COLO668 (cell line): ENCODE results near the gene ST6GALNAC6.
A peak's percentile ranks its signal among the peaks of the same experiment; 100 is the strongest.
"Not testable (repeated sequence)": the region's sequence is repeated elsewhere in the genome, so short reads cannot be mapped to it uniquely, and the experiment has no call there.

ENCODE experiments used
- DNase-seq: peaks from one replicate; lab custom pipeline; 2025; ENCODE audit not compliant: unreplicated experiment; lab: John Stamatoyannopoulos, UW

Gene ST6GALNAC6

GRCh38 chr9:127838375-127839078 lies 60.9 kb downstream of the ST6GALNAC6 start:
- no peak for DNase-seq

DNA sequence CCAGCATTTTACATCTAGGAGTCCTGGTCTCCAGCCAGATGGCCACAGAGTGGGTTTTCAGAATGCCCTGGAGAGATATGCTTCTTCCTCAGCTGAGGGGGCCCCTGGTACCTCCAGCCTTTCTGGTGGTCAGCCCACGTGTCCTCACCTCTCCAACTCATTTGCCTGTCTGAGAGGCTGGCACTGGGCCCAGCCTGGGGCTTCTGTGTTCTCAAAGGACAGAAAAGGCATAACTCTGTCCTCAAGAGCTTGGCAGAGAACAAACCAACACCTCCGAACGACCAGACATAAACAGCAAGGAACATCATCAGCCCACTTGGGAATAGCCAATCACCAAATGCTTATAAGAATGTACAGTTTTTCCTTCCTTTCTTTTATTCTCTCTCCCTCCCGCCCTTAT lies 62.1 kb downstream of the ST6GALNAC6 start:
- peak; percentile 16 for DNase-seq

GRCh38 chr9:127836561-127836960 lies 62.8 kb downstream of the ST6GALNAC6 start:
- DNase-seq: not testable (repeated sequence)

DNA sequence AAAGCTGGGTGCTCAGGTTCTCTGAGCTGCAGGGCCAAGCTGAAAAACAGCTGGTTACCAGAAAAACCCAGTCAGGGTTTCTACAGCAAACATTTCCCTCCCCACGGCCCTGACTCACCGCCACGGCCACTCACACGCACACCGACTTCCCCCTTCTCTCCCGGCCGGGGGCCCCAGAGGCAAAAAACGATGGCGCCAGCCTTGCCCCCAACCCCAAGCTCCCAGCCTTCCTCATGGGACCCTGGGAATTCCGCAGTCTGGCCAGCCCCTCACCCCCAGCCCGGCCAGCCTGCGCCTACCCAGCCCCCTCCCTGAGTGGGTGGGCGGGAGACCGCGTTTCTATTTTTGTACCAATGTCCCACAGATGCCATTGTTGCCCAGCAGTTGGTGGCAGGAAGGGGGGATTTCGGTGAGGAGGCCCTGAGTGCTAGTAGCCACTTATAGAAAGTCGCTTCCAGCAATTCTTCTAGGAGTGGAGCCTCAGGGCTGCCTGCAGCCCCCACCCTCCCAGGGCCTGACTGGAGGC lies 63.3 kb downstream of the ST6GALNAC6 start:
- no peak for DNase-seq
